Activated CD8-positive, alpha-beta T cell treated with anti-CD3 and anti-CD28 coated beads for 36 hours (primary cell): Measurements from ENCODE around the gene ERBB2. TPM values are rescaled to one million over a fixed set of nuclear protein-coding genes. Genes with fewer than 3 reads are reported as not detected.

Source experiments
- ATAC-seq: fragments of 200-7000 bp; cut with Tn5 transposase; one replicate; pipeline ENCODE4 v1.10.0; 2021; ENCODE audit warnings: mild to moderate bottlenecking, moderate library complexity
- CTCF ChIA-PET: fragments of 350-600 bp; sonication (Branson Sonifier 250); formaldehyde crosslinking; loops from one replicate; lab custom pipeline; 2021; ENCODE audit warnings: antibody characterized with exemption; lab: Charles Lee
- POLR2A ChIA-PET: fragments of 350-600 bp; sonication (Branson Sonifier 250); formaldehyde crosslinking; loops from one replicate; lab custom pipeline; 2021; ENCODE audit warnings: antibody characterized with exemption; lab: Charles Lee
- DNase-seq: peaks from one replicate; pipeline ENCODE4 v3.0.0-alpha.2; 2020
- H3K27ac Mint-ChIP-seq: one replicate; pipeline ENCODE4 v1.8.0; 2021; ENCODE audit warnings: mild to moderate bottlenecking, mixed read lengths
- H3K27me3 Mint-ChIP-seq: one replicate; pipeline ENCODE4 v1.8.0; 2021; ENCODE audit warnings: mixed read lengths
- H3K36me3 Mint-ChIP-seq: one replicate; pipeline ENCODE4 v1.8.0; 2021; ENCODE audit warnings: low read depth, mixed read lengths
- H3K4me1 Mint-ChIP-seq: one replicate; pipeline ENCODE4 v1.8.0; 2021; ENCODE audit warnings: low read depth, mixed read lengths
- H3K4me3 Mint-ChIP-seq: one replicate; pipeline ENCODE4 v1.8.0; 2021; ENCODE audit warnings: mild to moderate bottlenecking, moderate library complexity, mixed read lengths
- H3K9me3 Mint-ChIP-seq: one replicate; pipeline ENCODE4 v1.8.0; 2021; ENCODE audit warnings: mixed read lengths
- intact Hi-C: fragments of 100-400 bp; cut with micrococcal nuclease; formaldehyde crosslinking; loops from one replicate; pipeline ENCODE4 v1.10.0; 2022
- total RNA-seq, 2 experiments: library from RNA; stranded (reverse); gene quantifications; one replicate each; pipeline ENCODE4 v1.2.3, GENCODE V29; 2021
- TF ChIP-seq, protein P1 (sequence below): fragments of 200-600 bp; IDR thresholded peaks from one replicate; pipeline ENCODE4 v1.8.0; 2022; ENCODE audit warnings: antibody characterized with exemption, mild to moderate bottlenecking

The ERBB2 gene
- total RNA-seq, 2 experiments from 2014 or later: 5.2 TPM

DNA sequence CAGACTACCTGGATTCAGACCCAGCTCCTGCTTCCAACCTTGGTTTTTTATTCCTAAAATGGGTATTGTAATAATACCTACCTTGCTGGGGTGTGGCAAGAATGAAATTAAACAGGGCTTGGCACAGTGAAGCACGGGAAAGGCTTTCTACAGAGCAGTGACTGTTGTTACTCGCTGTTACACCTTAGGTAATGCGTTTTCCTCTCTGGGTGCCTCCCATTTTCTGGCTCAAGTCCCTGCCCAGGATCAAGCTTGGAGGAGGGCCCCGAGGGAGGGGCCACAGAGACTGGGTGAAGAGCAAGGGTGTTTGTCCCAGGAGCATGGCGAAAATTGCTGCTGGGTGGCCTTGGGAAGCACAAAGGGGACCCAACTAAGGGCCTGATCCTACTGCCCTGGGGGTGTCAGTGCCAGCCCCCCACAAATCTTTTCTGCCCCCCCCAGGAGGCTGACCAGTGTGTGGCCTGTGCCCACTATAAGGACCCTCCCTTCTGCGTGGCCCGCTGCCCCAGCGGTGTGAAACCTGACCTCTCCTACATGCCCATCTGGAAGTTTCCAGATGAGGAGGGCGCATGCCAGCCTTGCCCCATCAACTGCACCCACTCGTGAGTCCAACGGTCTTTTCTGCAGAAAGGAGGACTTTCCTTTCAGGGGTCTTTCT lies 17.1 kb downstream of the ERBB2 start:
- H3K27ac Mint-ChIP-seq: no peak overlapping the region
- H3K9me3 Mint-ChIP-seq: no peaks in the 10 kb centered on the region
- H3K4me3 Mint-ChIP-seq: no peak overlapping the region
- TF ChIP-seq, protein P1, sequence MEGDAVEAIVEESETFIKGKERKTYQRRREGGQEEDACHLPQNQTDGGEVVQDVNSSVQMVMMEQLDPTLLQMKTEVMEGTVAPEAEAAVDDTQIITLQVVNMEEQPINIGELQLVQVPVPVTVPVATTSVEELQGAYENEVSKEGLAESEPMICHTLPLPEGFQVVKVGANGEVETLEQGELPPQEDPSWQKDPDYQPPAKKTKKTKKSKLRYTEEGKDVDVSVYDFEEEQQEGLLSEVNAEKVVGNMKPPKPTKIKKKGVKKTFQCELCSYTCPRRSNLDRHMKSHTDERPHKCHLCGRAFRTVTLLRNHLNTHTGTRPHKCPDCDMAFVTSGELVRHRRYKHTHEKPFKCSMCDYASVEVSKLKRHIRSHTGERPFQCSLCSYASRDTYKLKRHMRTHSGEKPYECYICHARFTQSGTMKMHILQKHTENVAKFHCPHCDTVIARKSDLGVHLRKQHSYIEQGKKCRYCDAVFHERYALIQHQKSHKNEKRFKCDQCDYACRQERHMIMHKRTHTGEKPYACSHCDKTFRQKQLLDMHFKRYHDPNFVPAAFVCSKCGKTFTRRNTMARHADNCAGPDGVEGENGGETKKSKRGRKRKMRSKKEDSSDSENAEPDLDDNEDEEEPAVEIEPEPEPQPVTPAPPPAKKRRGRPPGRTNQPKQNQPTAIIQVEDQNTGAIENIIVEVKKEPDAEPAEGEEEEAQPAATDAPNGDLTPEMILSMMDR: no peak
- no peaks in the 10 kb centered on the region for H3K36me3 Mint-ChIP-seq
- POLR2A ChIA-PET: no interaction called here
- intact Hi-C loops: no loop called here
- ATAC-seq (no peak), DNase-seq (no peak)
- CTCF ChIA-PET: interaction anchor here (0.8 to 1.2 kb wide), 2 partner anchors 13 to 63 kb away, joined by 3 to 7 read pairs; partner anchors contain the start of gene MIEN1
- no peaks in the 10 kb centered on the region for H3K4me1 Mint-ChIP-seq
- H3K27me3 Mint-ChIP-seq: no peaks in the 10 kb centered on the region

DNA sequence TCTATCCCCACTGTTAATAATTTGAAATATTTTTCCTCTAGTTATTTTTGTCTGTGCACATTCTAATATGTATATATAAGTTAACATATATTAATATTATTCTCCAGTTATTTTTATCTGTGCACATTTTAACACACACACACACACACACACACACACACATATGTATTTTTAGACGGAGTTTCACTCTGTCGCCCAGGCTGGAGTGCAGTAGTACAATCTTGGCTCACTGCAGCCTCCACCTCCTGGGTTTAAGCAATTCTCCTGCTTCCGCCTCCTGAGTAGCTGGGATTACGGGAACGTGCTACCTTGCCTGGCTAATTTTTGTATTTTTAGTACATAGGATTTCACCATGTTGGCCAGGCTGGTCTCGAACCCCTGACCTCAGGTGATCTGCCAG lies 17.8 kb downstream of the ERBB2 start:
- TF ChIP-seq, protein P1: no peak
- intact Hi-C loops: no loop called here

DNA sequence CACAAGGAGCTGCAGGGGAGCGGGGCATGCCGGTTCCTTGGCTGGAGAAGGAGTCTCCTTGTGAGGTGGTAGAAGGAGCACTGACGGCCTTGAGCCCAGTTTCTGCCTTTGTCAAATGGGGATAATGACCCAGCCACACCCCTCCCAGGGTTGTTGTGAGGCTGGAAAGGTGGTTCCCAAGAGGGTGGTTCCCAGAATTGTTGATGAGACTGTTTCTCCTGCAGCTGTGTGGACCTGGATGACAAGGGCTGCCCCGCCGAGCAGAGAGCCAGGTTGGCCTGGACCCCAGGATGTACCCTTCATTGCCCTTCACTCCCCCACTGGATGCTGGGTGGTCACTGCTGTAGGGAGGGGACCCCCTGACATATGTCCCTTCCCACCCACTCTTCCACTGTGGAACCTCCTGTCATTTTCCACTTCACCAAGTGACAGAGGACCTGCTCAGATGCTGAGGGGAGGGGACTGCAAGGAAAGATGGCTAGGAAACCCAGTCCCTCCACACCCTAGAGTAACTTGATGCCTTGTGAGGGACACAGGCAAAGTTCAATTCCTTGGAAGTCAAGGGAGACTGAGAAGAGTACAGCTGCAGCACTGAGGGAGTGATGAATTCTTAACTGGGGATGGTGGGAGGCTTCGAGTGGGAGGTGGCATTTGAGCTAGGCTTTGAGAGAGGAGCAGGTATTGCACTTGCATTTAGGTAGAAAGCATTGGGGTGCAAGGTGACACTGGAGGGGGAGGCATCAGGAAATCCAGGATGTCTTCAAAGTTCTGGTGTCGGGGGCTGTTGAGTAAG lies 19.9 kb downstream of the ERBB2 start:
- Mint-ChIP-seq H3K4me3 (no peak overlapping the region), H3K27me3 (no peaks in the 10 kb centered on the region), H3K9me3 (no peaks in the 10 kb centered on the region), H3K4me1 (no peaks in the 10 kb centered on the region), H3K36me3 (no peaks in the 10 kb centered on the region), H3K27ac (no peak overlapping the region)
- ChIA-PET POLR2A (interaction anchor here (1.9 kb wide), 1 partner anchor 82 kb away, joined by 5 read pairs; no protein-coding TSS in a partner anchor), CTCF (interaction anchor here (1.3 to 2.3 kb wide), 2 partner anchors 10 to 66 kb away, joined by 3 to 9 read pairs; partner anchors contain the start of gene MIEN1)
- intact Hi-C loops: no loop called here
- ATAC-seq: no peak
- TF ChIP-seq, protein P1: no peak
- no peak for DNase-seq

More for the DNA sequence above, 17.8 kb downstream of the ERBB2 start:
- ChIA-PET POLR2A (no interaction called here), CTCF (interaction anchor here (1.0 kb wide), 1 partner anchor 96 kb away, joined by 3 read pairs; no protein-coding TSS in a partner anchor)
- Mint-ChIP-seq H3K4me1 (no peaks in the 10 kb centered on the region), H3K36me3 (no peaks in the 10 kb centered on the region), H3K27ac (no peak overlapping the region), H3K4me3 (no peak overlapping the region), H3K9me3 (no peaks in the 10 kb centered on the region), H3K27me3 (no peaks in the 10 kb centered on the region)
- no peak for DNase-seq
- no peak for ATAC-seq

DNA sequence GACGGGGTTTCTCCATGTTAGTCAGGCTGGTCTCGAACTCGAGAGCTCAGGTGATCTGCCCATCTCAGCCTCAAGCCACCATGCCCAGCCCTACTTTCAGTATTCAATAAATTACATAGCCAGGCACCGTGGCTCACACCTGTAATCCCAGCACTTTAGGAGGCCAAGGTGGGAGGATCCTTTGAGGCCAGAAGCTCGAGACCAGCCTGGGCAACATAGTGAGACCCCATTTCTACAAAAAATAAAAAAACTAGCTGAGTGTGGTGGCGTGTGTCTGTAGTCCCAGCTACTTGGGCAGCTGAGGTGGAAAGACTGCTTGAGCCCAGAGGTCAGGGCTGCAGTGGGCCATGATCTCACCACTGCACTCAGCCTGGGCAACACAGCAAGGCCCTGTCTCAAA lies 22.2 kb downstream of the ERBB2 start:
- Mint-ChIP-seq H3K4me3 (no peak overlapping the region), H3K4me1 (peaks cover 2% of the 10 kb centered on the region), H3K36me3 (peaks cover 5% of the 10 kb centered on the region), H3K9me3 (no peaks in the 10 kb centered on the region), H3K27ac (no peak overlapping the region), H3K27me3 (no peaks in the 10 kb centered on the region)
- ChIA-PET CTCF (no interaction called here), POLR2A (interaction anchor here (0.6 kb wide), 1 partner anchor 34 kb away, joined by 4 read pairs; no protein-coding TSS in a partner anchor)
- DNase-seq (no peak), ATAC-seq (no peak)
- TF ChIP-seq, protein P1: no peak
- intact Hi-C loops: no loop called here
